Endothelial cell (in vitro differentiated cells): ENCODE data around the gene MTHFD2. TPM values are rescaled to one million over a fixed set of nuclear protein-coding genes. Genes with fewer than 3 reads are reported as not detected.
"Not testable (repeated sequence)": the region's sequence is repeated elsewhere in the genome, so short reads cannot be mapped to it uniquely, and the experiment has no call there.

Source experiments
- DNase-seq: peaks from one replicate; pipeline ENCODE4 v3.0.0; 2021; ENCODE audit warnings: low spot score
- H3K27ac Mint-ChIP-seq: one replicate; pipeline ENCODE4 v1.8.0; 2021; ENCODE audit warnings: mixed read lengths, inconsistent platforms; ENCODE audit not compliant: unreplicated experiment
- H3K27me3 Mint-ChIP-seq: one replicate; pipeline ENCODE4 v1.8.0; 2021; ENCODE audit warnings: mild to moderate bottlenecking, moderate library complexity, mixed read lengths, inconsistent platforms; ENCODE audit not compliant: unreplicated experiment
- H3K36me3 Mint-ChIP-seq: one replicate; pipeline ENCODE4 v1.8.0; 2021; ENCODE audit warnings: mild to moderate bottlenecking, low read depth, mixed read lengths, inconsistent platforms; ENCODE audit not compliant: unreplicated experiment
- H3K4me1 Mint-ChIP-seq: one replicate; pipeline ENCODE4 v1.8.0; 2021; ENCODE audit warnings: mild to moderate bottlenecking, mixed read lengths, inconsistent platforms; ENCODE audit not compliant: unreplicated experiment
- H3K4me3 Mint-ChIP-seq: one replicate; pipeline ENCODE4 v1.8.0; 2021; ENCODE audit warnings: mild to moderate bottlenecking, mixed read lengths, inconsistent platforms; ENCODE audit not compliant: unreplicated experiment
- H3K9me3 Mint-ChIP-seq: one replicate; pipeline ENCODE4 v1.8.0; 2021; ENCODE audit warnings: mixed read lengths, inconsistent platforms; ENCODE audit not compliant: unreplicated experiment
- total RNA-seq: library from RNA; stranded (reverse); fragmentation: NEBNext Ultra II Directional; extraction: Animal tissue kit (Norgen Biotek cat#: 25700); gene quantifications from one replicate; pipeline ENCODE4 v1.2.1, GENCODE V29; 2021; ENCODE audit not compliant: unreplicated experiment
- TF ChIP-seq, protein P1 (sequence below): fragments of 200-600 bp; sonication (generic); IDR thresholded peaks from one replicate; pipeline ENCODE4 v1.5.0; 2021; ENCODE audit warnings: antibody characterized with exemption; ENCODE audit not compliant: unreplicated experiment

The MTHFD2 gene
- total RNA-seq, 1 donor from 2014 or later, result 20.0 TPM

DNA sequence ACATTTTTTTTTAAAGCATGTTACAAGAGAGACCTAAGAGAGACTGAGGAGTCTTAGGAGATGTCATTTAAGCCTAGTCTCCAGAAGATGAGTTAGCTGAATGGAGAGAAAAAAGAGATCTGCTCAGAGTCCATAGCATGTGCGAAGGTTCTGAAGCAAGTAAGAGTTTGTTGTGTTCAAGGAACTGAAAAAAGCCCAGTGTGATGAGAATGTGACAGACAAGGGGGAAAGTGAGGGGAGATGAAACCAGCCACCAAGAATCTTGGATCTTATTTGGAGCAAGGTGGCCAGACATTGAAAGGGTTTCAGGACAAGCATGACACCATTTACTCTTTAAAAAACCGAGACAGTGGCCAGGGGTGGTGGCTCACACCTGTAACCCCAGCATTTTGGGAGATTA, 14.5 kb upstream of the MTHFD2 start:
- TF ChIP-seq, protein P1, sequence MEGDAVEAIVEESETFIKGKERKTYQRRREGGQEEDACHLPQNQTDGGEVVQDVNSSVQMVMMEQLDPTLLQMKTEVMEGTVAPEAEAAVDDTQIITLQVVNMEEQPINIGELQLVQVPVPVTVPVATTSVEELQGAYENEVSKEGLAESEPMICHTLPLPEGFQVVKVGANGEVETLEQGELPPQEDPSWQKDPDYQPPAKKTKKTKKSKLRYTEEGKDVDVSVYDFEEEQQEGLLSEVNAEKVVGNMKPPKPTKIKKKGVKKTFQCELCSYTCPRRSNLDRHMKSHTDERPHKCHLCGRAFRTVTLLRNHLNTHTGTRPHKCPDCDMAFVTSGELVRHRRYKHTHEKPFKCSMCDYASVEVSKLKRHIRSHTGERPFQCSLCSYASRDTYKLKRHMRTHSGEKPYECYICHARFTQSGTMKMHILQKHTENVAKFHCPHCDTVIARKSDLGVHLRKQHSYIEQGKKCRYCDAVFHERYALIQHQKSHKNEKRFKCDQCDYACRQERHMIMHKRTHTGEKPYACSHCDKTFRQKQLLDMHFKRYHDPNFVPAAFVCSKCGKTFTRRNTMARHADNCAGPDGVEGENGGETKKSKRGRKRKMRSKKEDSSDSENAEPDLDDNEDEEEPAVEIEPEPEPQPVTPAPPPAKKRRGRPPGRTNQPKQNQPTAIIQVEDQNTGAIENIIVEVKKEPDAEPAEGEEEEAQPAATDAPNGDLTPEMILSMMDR, result no peak
- H3K27ac Mint-ChIP-seq, result peak overlapping the region; percentile 28
- H3K36me3 Mint-ChIP-seq, result no peaks in the 10 kb centered on the region
- no peak overlapping the region for H3K4me3 Mint-ChIP-seq
- H3K9me3 Mint-ChIP-seq, result no peaks in the 10 kb centered on the region
- H3K27me3 Mint-ChIP-seq, result peaks cover under 1% of the 10 kb centered on the region
- peaks cover 19% of the 10 kb centered on the region for H3K4me1 Mint-ChIP-seq
- DNase-seq, result no peak

DNA sequence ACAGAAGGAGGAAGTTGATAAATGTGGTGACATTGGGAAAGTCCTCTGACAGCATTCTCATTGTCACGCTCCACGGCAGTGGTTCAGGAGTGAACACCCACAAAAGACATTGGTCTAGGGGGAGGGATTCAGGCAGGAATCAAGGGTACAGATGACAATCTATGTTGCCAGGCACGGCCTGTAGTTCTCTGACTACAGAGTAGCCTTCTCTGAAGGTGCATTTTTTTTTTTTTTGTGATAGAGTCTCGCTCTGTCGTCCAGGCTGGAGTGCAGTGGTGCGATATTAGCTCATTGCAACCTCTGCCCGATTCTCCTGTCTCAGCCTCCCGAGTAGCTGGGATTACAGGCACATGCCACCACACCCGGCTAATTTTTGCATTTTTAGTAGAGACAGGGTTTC, 12.4 kb upstream of the MTHFD2 start:
- DNase-seq, result no peak
- H3K27ac Mint-ChIP-seq, result peak overlapping the region; percentile 83
- no peak overlapping the region for H3K4me3 Mint-ChIP-seq
- peaks cover 19% of the 10 kb centered on the region for H3K4me1 Mint-ChIP-seq
- TF ChIP-seq, protein P1, result no peak
- no peaks in the 10 kb centered on the region for H3K36me3 Mint-ChIP-seq
- no peaks in the 10 kb centered on the region for H3K9me3 Mint-ChIP-seq
- H3K27me3 Mint-ChIP-seq, result no peaks in the 10 kb centered on the region

DNA sequence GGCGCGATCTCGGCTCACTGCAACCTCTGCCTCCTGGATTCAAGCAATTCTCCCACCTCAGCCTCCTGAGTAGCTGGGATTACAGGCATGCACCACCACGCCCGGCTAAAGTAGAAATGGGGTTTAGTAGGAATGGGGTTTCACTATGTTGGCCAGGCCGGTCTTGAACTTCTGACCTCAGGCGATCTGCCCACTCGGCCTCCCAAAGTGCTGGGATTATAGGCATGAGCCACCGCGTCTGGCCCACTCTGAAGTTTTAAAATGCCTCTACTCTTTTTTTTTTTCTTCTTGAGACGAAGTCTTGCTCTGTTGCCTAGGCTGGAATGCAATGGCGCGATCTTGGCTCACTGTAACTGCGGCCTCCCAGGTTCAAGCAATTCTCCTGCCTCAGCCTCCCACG, 11.7 kb upstream of the MTHFD2 start:
- not testable (repeated sequence) for DNase-seq, H3K27ac Mint-ChIP-seq, H3K4me3 Mint-ChIP-seq, H3K9me3 Mint-ChIP-seq, H3K27me3 Mint-ChIP-seq, H3K36me3 Mint-ChIP-seq
- H3K4me1 Mint-ChIP-seq, result peaks cover 19% of the 10 kb centered on the region

DNA sequence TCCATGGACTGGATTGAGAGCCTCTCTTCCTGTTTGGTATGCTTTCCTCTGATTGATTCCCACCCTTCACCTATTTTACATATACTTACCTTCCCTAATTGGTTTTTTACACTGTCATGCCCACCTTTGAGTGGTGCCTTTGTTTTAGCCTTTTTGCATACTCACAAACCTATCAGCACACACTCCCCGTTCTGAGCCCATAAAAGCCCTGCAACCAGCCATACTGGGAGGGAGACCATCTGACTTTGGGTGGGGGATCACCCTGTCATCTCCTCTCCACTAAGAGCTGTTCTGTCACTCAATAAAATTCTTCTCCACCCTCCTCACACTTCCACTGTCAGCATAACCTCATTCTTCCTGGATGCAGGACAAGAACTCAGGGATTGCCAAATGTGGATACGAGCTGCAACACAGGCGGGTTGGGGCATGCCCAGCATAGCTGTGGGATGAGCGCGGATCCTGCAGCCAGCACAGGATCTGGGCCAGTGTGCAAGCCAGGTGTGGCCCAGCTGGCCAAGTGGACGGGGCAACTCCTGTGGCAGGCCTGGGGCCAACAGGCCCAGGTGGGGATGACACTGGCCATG, 10.3 kb upstream of the MTHFD2 start:
- Mint-ChIP-seq H3K4me3 (no peak overlapping the region), H3K36me3 (no peaks in the 10 kb centered on the region), H3K9me3 (no peaks in the 10 kb centered on the region), H3K27ac (no peak overlapping the region), H3K4me1 (peaks cover 19% of the 10 kb centered on the region), H3K27me3 (no peaks in the 10 kb centered on the region)
- no peak for DNase-seq
- TF ChIP-seq, protein P1, result no peak

DNA sequence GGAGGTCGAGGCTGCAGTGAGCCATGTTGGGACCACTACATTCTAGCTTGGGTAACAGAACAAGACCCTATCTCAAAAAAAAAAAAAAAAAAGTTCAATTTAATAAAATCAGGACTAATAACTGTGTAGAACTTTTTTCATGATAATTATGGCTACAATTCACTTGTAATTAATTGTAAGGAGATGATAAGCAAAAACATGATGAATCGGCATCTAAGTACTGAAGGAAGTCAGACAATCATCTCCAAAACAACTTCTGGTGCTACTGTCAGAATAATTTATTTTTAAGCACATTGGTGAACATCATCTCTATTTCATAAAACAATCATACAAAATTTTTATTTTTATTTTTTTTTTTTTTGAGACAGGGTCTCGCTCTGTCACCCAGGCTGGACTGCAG, 9.7 kb upstream of the MTHFD2 start:
- no peak for DNase-seq
- Mint-ChIP-seq H3K4me1 (peaks cover 19% of the 10 kb centered on the region), H3K27ac (no peak overlapping the region), H3K36me3 (no peaks in the 10 kb centered on the region), H3K27me3 (no peaks in the 10 kb centered on the region), H3K9me3 (no peaks in the 10 kb centered on the region), H3K4me3 (no peak overlapping the region)
- TF ChIP-seq, protein P1, result no peak
